Measurements from ENCODE around the gene CRIP1. TPM values are rescaled to one million over a fixed set of nuclear protein-coding genes. Genes with fewer than 3 reads are reported as not detected.

Gene CRIP1
- total and polyA plus RNA-seq, 2 experiments from 2014 or later = 0.80 to 8.4 TPM

GRCh38 chr14:105453847-105454246, 32.8 kb upstream of the CRIP1 start:
- peaks cover 16% of the 10 kb centered on the region; the same call in 1 of the 2 replicates for H4K20me1 ChIP-seq (replicated peaks; ENCODE audit: insufficient read depth)
- no peak overlapping the region for H3K27ac ChIP-seq (ENCODE audit: low read depth)
- H3K4me2 ChIP-seq = no peak overlapping the region
- no peak overlapping the region for H3K4me3 Mint-ChIP-seq
- peaks cover 10% of the 10 kb centered on the region for H3K36me3 ChIP-seq (ENCODE audit: insufficient read depth)
- no peak overlapping the region for H3K27ac Mint-ChIP-seq
- H2AFZ ChIP-seq = no peak overlapping the region
- H3K4me1 Mint-ChIP-seq = no peaks in the 10 kb centered on the region
- no peaks in the 10 kb centered on the region for H3K9me3 Mint-ChIP-seq
- peaks cover 50% of the 10 kb centered on the region for H3K36me3 Mint-ChIP-seq (ENCODE audit: low read depth)
- H3F3A ChIP-seq (replicated peaks; ENCODE audit: low read depth) = 0 out of 2 replicates have a peak, but pooled peaks cover 10% of the 10 kb centered on the region
- H3K27me3 ChIP-seq (ENCODE audit: insufficient read depth) = no peaks in the 10 kb centered on the region
- no peak for DNase-seq (ENCODE audit: low spot score)
- H3K9me2 ChIP-seq (ENCODE audit: insufficient read depth) = no peaks in the 10 kb centered on the region
- ATAC-seq = no peak
- 0 out of 2 replicates have a peak, but pooled peaks have one; percentile 13 for TF ChIP-seq POLR2AphosphoS5 (IDR thresholded peaks at IDR 0.05; ENCODE audit: low read depth)
- TF ChIP-seq STAT1 (IDR thresholded peaks at IDR 0.05; ENCODE audit: unreplicated experiment) = no peak
- TF ChIP-seq, protein P1, sequence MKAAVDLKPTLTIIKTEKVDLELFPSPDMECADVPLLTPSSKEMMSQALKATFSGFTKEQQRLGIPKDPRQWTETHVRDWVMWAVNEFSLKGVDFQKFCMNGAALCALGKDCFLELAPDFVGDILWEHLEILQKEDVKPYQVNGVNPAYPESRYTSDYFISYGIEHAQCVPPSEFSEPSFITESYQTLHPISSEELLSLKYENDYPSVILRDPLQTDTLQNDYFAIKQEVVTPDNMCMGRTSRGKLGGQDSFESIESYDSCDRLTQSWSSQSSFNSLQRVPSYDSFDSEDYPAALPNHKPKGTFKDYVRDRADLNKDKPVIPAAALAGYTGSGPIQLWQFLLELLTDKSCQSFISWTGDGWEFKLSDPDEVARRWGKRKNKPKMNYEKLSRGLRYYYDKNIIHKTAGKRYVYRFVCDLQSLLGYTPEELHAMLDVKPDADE (IDR thresholded peaks at IDR 0.05) = no peak
- H3K27me3 Mint-ChIP-seq (ENCODE audit: insufficient read depth, low read depth, poor library complexity) = peaks cover 6% of the 10 kb centered on the region
- no peak overlapping the region for H3K4me3 ChIP-seq
- no peaks in the 10 kb centered on the region for H3K79me2 ChIP-seq (replicated peaks; ENCODE audit: insufficient read depth)
- H3K4me1 ChIP-seq (ENCODE audit: insufficient read depth) = no peaks in the 10 kb centered on the region

- H3K27ac Mint-ChIP-seq = no peak overlapping the region
- Histone ChIP-seq H3K4me1 (ENCODE audit: insufficient read depth) (no peaks in the 10 kb centered on the region), H3K79me2 (replicated peaks; ENCODE audit: insufficient read depth) (no peaks in the 10 kb centered on the region), H3F3A (replicated peaks; ENCODE audit: low read depth) (0 out of 2 replicates have a peak, but pooled peaks cover 10% of the 10 kb centered on the region), H3K4me3 (no peak overlapping the region), H3K9me2 (ENCODE audit: insufficient read depth) (no peaks in the 10 kb centered on the region), H3K36me3 (ENCODE audit: insufficient read depth) (peaks cover 7% of the 10 kb centered on the region), H3K27ac (ENCODE audit: low read depth) (no peak overlapping the region), H3K4me2 (no peak overlapping the region), H2AFZ (no peak overlapping the region), H4K20me1 (replicated peaks; ENCODE audit: insufficient read depth) (peaks cover 16% of the 10 kb centered on the region; the same call in 1 of the 2 replicates), H3K27me3 (ENCODE audit: insufficient read depth) (no peaks in the 10 kb centered on the region)
- H3K9me3 Mint-ChIP-seq = no peaks in the 10 kb centered on the region
- H3K4me3 Mint-ChIP-seq = no peak overlapping the region
- peaks cover 6% of the 10 kb centered on the region for H3K27me3 Mint-ChIP-seq (ENCODE audit: insufficient read depth, low read depth, poor library complexity)
- ATAC-seq = no peak
- H3K4me1 Mint-ChIP-seq = no peaks in the 10 kb centered on the region
- peaks cover 46% of the 10 kb centered on the region for H3K36me3 Mint-ChIP-seq (ENCODE audit: low read depth)
- no peak for DNase-seq (ENCODE audit: low spot score)
- no peak for TF ChIP-seq JUNB (IDR thresholded peaks at IDR 0.05; ENCODE audit: unreplicated experiment)
- TF ChIP-seq POLR2AphosphoS5 (IDR thresholded peaks at IDR 0.05; ENCODE audit: low read depth) = no peak
- TF ChIP-seq, protein P1 (IDR thresholded peaks at IDR 0.05) = no peak
- no peak for TF ChIP-seq STAT1 (IDR thresholded peaks at IDR 0.05; ENCODE audit: unreplicated experiment)
- TF ChIP-seq, protein P2, sequence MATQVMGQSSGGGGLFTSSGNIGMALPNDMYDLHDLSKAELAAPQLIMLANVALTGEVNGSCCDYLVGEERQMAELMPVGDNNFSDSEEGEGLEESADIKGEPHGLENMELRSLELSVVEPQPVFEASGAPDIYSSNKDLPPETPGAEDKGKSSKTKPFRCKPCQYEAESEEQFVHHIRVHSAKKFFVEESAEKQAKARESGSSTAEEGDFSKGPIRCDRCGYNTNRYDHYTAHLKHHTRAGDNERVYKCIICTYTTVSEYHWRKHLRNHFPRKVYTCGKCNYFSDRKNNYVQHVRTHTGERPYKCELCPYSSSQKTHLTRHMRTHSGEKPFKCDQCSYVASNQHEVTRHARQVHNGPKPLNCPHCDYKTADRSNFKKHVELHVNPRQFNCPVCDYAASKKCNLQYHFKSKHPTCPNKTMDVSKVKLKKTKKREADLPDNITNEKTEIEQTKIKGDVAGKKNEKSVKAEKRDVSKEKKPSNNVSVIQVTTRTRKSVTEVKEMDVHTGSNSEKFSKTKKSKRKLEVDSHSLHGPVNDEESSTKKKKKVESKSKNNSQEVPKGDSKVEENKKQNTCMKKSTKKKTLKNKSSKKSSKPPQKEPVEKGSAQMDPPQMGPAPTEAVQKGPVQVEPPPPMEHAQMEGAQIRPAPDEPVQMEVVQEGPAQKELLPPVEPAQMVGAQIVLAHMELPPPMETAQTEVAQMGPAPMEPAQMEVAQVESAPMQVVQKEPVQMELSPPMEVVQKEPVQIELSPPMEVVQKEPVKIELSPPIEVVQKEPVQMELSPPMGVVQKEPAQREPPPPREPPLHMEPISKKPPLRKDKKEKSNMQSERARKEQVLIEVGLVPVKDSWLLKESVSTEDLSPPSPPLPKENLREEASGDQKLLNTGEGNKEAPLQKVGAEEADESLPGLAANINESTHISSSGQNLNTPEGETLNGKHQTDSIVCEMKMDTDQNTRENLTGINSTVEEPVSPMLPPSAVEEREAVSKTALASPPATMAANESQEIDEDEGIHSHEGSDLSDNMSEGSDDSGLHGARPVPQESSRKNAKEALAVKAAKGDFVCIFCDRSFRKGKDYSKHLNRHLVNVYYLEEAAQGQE (IDR thresholded peaks at IDR 0.05; ENCODE audit: unreplicated experiment) = no peak
- no peak for TF ChIP-seq NANOG (IDR thresholded peaks at IDR 0.05; ENCODE audit: borderline replicate concordance)
- TF ChIP-seq ZNF114 (CRISPR knock-in tag; IDR thresholded peaks at IDR 0.05) = no peak
- no peak for TF ChIP-seq ZNF331 (CRISPR knock-in tag; IDR thresholded peaks at IDR 0.05; ENCODE audit: low read depth)
- TF ChIP-seq CTCF (conservative IDR thresholded peaks at IDR 0.05; ENCODE audit: low read depth in 2 of 2) = no peak
- no peak for TF ChIP-seq EZH2 (IDR thresholded peaks at IDR 0.05; ENCODE audit: low read depth, unreplicated experiment)
- no peak for TF ChIP-seq CREB1 (CRISPR knock-in tag; IDR thresholded peaks at IDR 0.05; ENCODE audit: low read depth)
These were observed 31.5 kb upstream of the CRIP1 start for GRCh38 chr14:105455086-105455640.

Data from GM23338 (cell line).